ENCODE data around the gene CNNM2. TPM values are rescaled to one million over a fixed set of nuclear protein-coding genes. Genes with fewer than 3 reads are reported as not detected.

CNNM2 gene
- total and polyA plus RNA-seq, 5 donors: 1.4 to 4.6 (median 3.6) TPM

DNA sequence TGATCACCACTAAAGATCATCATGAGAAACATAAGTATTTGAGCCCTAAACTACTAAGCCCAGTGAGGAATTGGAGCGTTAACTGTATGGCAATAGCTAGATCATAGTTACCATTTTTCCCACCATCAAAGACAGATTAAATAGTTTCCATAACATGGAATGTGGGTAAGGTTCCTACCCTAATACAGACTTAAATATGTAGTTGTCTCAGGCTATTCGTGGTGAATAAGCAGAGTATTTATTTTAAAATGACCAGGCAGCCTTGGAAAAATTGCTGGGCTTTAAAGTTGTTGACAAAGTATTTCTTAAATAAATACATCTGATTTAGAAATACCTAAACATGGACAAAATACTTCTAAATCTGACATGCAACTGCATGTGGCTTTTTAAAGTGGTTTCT lies 168.2 kb downstream of the CNNM2 start:
- DNase-seq (no peak), ATAC-seq (no peak)
- H3K27me3 ChIP-seq (ENCODE audit: control insufficient read depth, insufficient read depth): no peaks in the 10 kb centered on the region
- H3K4me1 ChIP-seq (ENCODE audit: control insufficient read depth, insufficient read depth, low read length): no peaks in the 10 kb centered on the region
- H3K4me3 ChIP-seq (ENCODE audit: low read length): no peak overlapping the region
- H3K9me3 ChIP-seq (ENCODE audit: control insufficient read depth, low read length): no peaks in the 10 kb centered on the region
- intact Hi-C loops (cut with DNase I): loop anchor here in 1 of 4 donors (10.0 kb wide), 1 partner anchor 159 kb away; the partner anchor contains the start of gene RPEL1
- 85% methylated on average over 2 of the region's 2 CpGs for WGBS
- H3K27ac ChIP-seq (ENCODE audit: low read length): no peak overlapping the region

DNA sequence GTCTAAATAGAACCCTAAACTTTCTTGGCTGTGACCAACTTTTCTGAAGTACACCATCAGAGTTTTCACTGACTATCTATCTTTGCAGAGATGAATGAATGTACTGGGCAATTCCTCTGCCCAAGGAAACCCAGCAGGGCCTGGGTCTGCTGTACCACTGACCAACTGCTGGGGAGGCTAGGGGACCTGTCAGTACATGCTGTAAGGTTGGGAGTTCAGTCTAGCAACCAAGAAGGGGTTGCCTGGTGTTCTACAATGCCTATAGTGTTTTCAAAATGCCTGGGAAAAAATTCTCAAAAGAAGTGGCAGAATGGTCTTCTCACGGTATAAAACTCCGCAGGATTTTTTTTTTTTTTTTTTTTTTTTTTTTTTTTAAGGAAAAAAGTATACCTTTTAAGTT lies 168.7 kb downstream of the CNNM2 start:
- ATAC-seq: no peak

DNA sequence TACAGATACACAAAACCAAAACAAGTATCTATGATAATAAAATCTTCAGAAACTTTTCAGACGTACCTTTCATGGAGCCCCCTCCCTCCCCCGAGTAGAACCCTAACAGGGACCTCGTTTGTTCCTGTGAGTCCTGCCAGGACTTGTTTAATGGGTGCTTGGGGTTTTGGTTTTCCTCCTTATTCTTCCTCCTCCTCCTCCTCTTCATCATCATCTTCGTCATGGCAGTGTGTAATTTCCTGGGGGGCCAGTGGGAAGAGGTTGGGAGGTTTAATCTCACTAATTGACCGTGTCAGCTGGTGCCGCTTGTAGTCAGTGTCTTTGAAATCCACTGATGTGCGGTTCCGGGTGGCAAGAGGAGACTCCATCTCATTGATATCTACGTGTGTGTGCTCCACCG lies 171.4 kb downstream of the CNNM2 start:
- Histone ChIP-seq H3K4me1 (ENCODE audit: control insufficient read depth, insufficient read depth, low read length) (no peaks in the 10 kb centered on the region), H3K9me3 (ENCODE audit: control insufficient read depth, low read length) (no peaks in the 10 kb centered on the region), H3K27me3 (ENCODE audit: control insufficient read depth, insufficient read depth) (no peaks in the 10 kb centered on the region), H3K4me3 (ENCODE audit: low read length) (no peak overlapping the region), H3K27ac (ENCODE audit: low read length) (no peak overlapping the region)
- intact Hi-C loops (cut with DNase I): loop anchor here in 1 of 4 donors (10.0 kb wide), 1 partner anchor 155 kb away; the partner anchor contains the start of gene RPEL1
- no peak for DNase-seq
- ATAC-seq: no peak
- 90% methylated on average over 10 of the region's 10 CpGs for WGBS

More for the DNA sequence above, 168.7 kb downstream of the CNNM2 start:
- Histone ChIP-seq H3K4me1 (ENCODE audit: control insufficient read depth, insufficient read depth, low read length) (no peaks in the 10 kb centered on the region), H3K27ac (ENCODE audit: low read length) (no peak overlapping the region), H3K4me3 (ENCODE audit: low read length) (no peak overlapping the region), H3K27me3 (ENCODE audit: control insufficient read depth, insufficient read depth) (no peaks in the 10 kb centered on the region), H3K9me3 (ENCODE audit: control insufficient read depth, low read length) (no peaks in the 10 kb centered on the region)
- WGBS: 90% methylated on average over 2 of the region's 2 CpGs
- intact Hi-C loops (cut with DNase I): loop anchor here in 1 of 4 donors (10.0 kb wide), 1 partner anchor 158 kb away; the partner anchor contains the start of gene RPEL1
- no peak for DNase-seq

DNA sequence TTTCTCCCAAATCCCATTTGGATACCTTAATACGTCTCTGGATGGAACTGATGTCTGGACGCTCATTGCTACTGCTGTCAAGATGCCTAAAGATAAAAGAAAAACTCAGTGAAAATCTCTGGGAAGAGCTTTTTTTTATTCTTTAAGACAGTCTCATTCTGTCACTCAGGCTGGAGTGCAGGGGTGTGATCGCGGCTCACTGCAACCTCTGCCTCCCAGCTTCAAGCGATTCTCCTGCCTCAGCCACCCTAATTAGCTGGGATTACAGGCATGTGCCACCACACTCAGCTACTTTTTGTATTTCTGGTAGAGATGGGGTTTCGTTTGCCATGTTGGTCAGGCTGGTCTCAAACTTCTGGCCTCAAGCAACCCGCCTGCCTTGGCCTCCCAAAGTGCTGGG lies 172.8 kb downstream of the CNNM2 start:
- WGBS: 97% methylated on average over 7 of the region's 7 CpGs
- H3K4me3 ChIP-seq (ENCODE audit: low read length): no peak overlapping the region
- no peak for ATAC-seq
- no peaks in the 10 kb centered on the region for H3K4me1 ChIP-seq (ENCODE audit: control insufficient read depth, insufficient read depth, low read length)
- intact Hi-C loops (cut with DNase I): no loop called here
- DNase-seq: no peak
- H3K9me3 ChIP-seq (ENCODE audit: control insufficient read depth, low read length): no peaks in the 10 kb centered on the region
- H3K27ac ChIP-seq (ENCODE audit: low read length): no peak overlapping the region
- H3K27me3 ChIP-seq (ENCODE audit: control insufficient read depth, insufficient read depth): no peaks in the 10 kb centered on the region

DNA sequence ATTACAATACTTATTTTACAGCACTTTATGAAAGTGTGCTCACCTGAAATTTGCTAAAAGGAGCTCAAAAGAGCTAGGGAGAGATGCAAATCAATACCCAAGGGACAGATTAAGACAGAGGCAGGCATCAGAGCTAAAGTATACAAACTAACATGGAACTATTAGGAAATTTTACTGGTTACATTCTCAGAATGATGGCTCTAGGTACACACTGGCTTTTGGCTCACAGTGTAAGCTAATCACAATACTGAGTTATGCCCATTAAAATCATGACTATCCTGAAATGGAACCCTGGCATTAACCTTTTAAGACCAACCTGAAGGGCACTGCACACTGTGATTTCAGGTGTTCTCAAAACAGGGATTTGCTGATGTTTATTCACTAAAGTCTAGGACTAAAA lies 176.9 kb downstream of the CNNM2 start:
- Histone ChIP-seq H3K4me3 (ENCODE audit: low read length) (no peak overlapping the region), H3K4me1 (ENCODE audit: control insufficient read depth, insufficient read depth, low read length) (no peaks in the 10 kb centered on the region), H3K27ac (ENCODE audit: low read length) (no peak overlapping the region), H3K9me3 (ENCODE audit: control insufficient read depth, low read length) (no peaks in the 10 kb centered on the region), H3K27me3 (ENCODE audit: control insufficient read depth, insufficient read depth) (no peaks in the 10 kb centered on the region)
- intact Hi-C loops (cut with DNase I): no loop called here
- no peak for ATAC-seq
- no peak for DNase-seq

DNA sequence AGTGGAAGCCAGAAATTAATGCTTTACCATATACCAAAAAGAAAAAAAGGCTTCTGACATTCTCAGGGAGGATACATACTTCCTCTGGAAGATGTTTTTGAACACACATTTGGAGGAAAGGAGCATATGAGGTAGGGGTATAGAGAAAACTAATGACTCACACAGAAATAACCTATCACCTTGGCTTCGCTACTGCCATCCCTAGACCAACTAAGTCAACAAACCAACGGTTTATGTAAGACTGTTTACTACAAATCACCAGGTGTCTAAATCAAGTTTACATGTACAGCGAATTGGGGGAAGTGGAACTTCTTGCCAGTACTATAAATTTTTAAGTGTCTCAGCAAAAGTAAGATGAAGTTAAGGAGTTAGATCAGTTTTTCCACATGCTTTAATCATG lies 178.0 kb downstream of the CNNM2 start:
- intact Hi-C loops (cut with DNase I): no loop called here
- Histone ChIP-seq H3K27ac (ENCODE audit: low read length) (no peak overlapping the region), H3K27me3 (ENCODE audit: control insufficient read depth, insufficient read depth) (no peaks in the 10 kb centered on the region), H3K4me1 (ENCODE audit: control insufficient read depth, insufficient read depth, low read length) (no peaks in the 10 kb centered on the region), H3K9me3 (ENCODE audit: control insufficient read depth, low read length) (no peaks in the 10 kb centered on the region), H3K4me3 (ENCODE audit: low read length) (no peak overlapping the region)
- ATAC-seq (no peak), DNase-seq (no peak)
- 89% methylated on average over 3 of the region's 3 CpGs for WGBS

DNA sequence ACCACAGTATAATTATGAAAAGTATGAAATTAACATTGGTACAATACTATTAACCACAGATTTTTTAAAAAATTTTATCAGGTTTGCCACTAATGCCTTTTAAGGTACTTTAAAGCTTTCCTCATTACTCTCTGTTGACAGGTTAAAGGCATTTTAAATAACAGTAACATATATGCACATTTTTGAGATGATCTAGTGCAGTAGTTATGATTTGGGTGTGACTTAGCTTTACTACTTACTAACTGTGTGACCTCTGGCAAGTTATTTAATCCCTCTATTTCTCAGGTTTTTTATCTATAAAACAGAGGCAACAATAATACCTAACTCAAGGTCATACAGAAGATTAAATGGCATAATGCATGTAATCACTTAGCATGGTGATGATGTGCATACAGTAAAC lies 180.1 kb downstream of the CNNM2 start:
- no peaks in the 10 kb centered on the region for H3K9me3 ChIP-seq (ENCODE audit: control insufficient read depth, low read length)
- H3K27me3 ChIP-seq (ENCODE audit: control insufficient read depth, insufficient read depth): no peaks in the 10 kb centered on the region
- H3K4me1 ChIP-seq (ENCODE audit: control insufficient read depth, insufficient read depth, low read length): no peaks in the 10 kb centered on the region
- intact Hi-C loops (cut with DNase I): no loop called here
- ATAC-seq: no peak
- H3K4me3 ChIP-seq (ENCODE audit: low read length): no peak overlapping the region
- H3K27ac ChIP-seq (ENCODE audit: low read length): no peak overlapping the region
- DNase-seq: no peak

DNA sequence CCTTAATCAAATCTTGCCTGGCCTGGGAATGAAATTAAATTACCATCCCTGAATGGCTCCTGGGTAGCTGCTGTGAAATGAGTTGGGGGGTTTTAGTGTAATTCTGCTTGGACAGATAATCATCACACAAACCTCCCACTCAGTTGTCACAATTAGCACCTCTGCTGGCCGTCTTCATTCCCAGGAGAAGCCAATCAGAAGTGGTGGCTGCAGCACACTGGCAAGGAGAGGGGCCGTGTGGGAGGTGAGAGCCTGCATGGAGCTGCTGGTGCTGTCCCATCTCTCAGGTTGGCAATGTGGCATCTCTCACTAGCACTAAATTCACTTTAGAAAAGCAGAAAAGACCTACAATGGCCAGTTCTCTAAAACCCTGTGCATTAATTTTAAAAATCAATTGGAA lies 182.5 kb downstream of the CNNM2 start:
- DNase-seq (no peak), ATAC-seq (no peak)
- no peak overlapping the region for H3K4me3 ChIP-seq (ENCODE audit: low read length)
- H3K4me1 ChIP-seq (ENCODE audit: control insufficient read depth, insufficient read depth, low read length): no peaks in the 10 kb centered on the region
- WGBS: 63% methylated on average over 2 of the region's 2 CpGs
- no peaks in the 10 kb centered on the region for H3K27me3 ChIP-seq (ENCODE audit: control insufficient read depth, insufficient read depth)
- intact Hi-C loops (cut with DNase I): loop anchor here in 1 of 4 donors (10.0 kb wide), 1 partner anchor 144 kb away; the partner anchor contains the start of gene RPEL1
- H3K9me3 ChIP-seq (ENCODE audit: control insufficient read depth, low read length): no peaks in the 10 kb centered on the region
- no peak overlapping the region for H3K27ac ChIP-seq (ENCODE audit: low read length)

DNA sequence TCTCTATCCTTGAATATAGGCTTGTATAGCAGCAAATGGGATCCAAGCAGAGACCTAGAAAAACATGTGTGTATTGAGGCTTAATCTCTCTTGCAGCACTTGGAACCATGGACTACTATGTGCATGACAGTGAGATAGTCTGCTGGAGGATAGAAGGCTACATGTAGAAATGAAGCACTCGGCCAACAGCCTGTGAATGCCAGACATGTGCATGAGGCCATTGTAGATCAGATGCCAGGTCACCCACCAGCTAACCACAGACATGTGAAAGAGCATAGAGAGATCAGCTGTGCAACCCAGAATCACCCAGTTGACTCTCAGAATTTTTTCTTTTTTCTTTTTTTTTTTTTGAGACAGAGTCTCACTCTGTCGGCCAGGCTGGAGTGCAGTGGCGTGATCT lies 184.1 kb downstream of the CNNM2 start:
- ATAC-seq (no peak), DNase-seq (no peak)
- H3K4me3 ChIP-seq (ENCODE audit: low read length): no peak overlapping the region
- H3K27ac ChIP-seq (ENCODE audit: low read length): no peak overlapping the region
- intact Hi-C loops (cut with DNase I): loop anchor here in 1 of 4 donors (10.0 kb wide), 1 partner anchor 143 kb away; the partner anchor contains the start of gene RPEL1
- WGBS: 80% methylated on average over 3 of the region's 3 CpGs
- no peaks in the 10 kb centered on the region for H3K27me3 ChIP-seq (ENCODE audit: control insufficient read depth, insufficient read depth)
- H3K9me3 ChIP-seq (ENCODE audit: control insufficient read depth, low read length): no peaks in the 10 kb centered on the region
- no peaks in the 10 kb centered on the region for H3K4me1 ChIP-seq (ENCODE audit: control insufficient read depth, insufficient read depth, low read length)

DNA sequence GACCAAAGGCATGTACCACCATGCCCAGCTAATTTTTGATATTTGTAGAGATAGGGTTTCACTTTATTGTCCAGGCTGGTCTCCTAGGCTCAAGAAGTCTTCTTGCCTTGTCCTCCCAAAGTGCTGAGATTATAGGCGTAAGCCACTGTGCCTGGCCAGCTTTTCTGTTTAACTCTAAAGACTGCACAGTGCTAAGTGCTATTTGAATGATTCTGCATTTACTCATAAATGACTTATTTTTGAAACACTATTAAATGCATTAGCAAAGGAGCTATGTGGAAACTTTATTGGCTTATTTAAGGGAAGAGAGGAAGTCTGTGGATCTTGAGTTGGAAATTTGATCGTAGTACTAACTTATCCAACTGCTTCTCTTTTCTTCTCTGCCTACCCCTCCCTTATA lies 185.9 kb downstream of the CNNM2 start:
- Histone ChIP-seq H3K9me3 (ENCODE audit: control insufficient read depth, low read length) (no peaks in the 10 kb centered on the region), H3K27ac (ENCODE audit: low read length) (no peak overlapping the region), H3K4me1 (ENCODE audit: control insufficient read depth, insufficient read depth, low read length) (no peaks in the 10 kb centered on the region), H3K27me3 (ENCODE audit: control insufficient read depth, insufficient read depth) (no peaks in the 10 kb centered on the region), H3K4me3 (ENCODE audit: low read length) (no peak overlapping the region)
- no peak for ATAC-seq
- intact Hi-C loops (cut with DNase I): loop anchor here in 1 of 4 donors (10.0 kb wide), 1 partner anchor 141 kb away; the partner anchor contains the start of gene RPEL1
- DNase-seq: no peak
- 93% methylated on average over 2 of the region's 2 CpGs for WGBS

DNA sequence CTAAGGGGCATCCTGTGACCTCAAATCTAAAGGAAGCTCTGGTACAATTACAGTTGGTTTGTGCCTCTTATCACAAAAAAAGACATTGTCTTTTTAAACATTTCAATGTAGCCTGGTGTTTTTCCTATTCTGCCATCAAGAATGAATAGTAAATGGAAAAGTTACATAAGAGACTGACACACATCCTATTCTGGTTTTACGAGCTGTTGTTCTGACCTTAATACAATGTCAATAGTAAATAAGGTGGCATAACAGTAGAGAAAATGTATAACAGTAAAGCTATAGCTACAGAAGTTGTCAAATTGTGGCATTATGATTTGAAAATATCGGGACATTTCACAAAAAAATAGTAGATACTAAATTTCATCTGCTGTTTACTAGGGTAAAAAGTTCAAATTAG lies 186.6 kb downstream of the CNNM2 start:
- Histone ChIP-seq H3K4me1 (ENCODE audit: control insufficient read depth, insufficient read depth, low read length) (no peaks in the 10 kb centered on the region), H3K4me3 (ENCODE audit: low read length) (no peak overlapping the region), H3K9me3 (ENCODE audit: control insufficient read depth, low read length) (no peaks in the 10 kb centered on the region), H3K27me3 (ENCODE audit: control insufficient read depth, insufficient read depth) (no peaks in the 10 kb centered on the region), H3K27ac (ENCODE audit: low read length) (no peak overlapping the region)
- intact Hi-C loops (cut with DNase I): loop anchor here in 1 of 4 donors (10.0 kb wide), 1 partner anchor 140 kb away; the partner anchor contains the start of gene RPEL1
- WGBS: 36% methylated on average over 2 of the region's 2 CpGs
- DNase-seq (no peak), ATAC-seq (no peak)

DNA sequence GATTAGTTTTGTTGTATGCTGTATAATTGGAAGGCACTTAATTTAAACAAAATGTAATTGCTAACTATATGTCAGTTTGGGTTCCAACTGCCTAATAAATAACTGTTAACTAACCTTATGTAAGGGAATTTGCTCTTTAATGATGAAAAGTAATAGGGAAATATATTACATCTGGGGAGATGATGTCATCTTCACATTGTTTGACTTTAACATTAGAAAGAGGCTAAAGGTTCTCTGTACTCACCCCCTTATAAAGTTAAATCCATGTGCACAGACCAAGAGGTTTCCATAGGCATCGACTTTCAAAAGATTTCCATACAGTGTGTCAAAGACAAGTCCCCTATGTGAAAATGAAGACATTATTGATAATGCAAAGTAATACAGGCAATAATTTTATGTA lies 187.4 kb downstream of the CNNM2 start:
- no peak overlapping the region for H3K27ac ChIP-seq (ENCODE audit: low read length)
- H3K9me3 ChIP-seq (ENCODE audit: control insufficient read depth, low read length): no peaks in the 10 kb centered on the region
- WGBS: 89% methylated on average over 1 of the region's 1 CpG
- no peaks in the 10 kb centered on the region for H3K27me3 ChIP-seq (ENCODE audit: control insufficient read depth, insufficient read depth)
- ATAC-seq (no peak), DNase-seq (no peak)
- H3K4me1 ChIP-seq (ENCODE audit: control insufficient read depth, insufficient read depth, low read length): no peaks in the 10 kb centered on the region
- H3K4me3 ChIP-seq (ENCODE audit: low read length): no peak overlapping the region
- intact Hi-C loops (cut with DNase I): loop anchor here in 1 of 4 donors (10.0 kb wide), 1 partner anchor 139 kb away; the partner anchor contains the start of gene RPEL1

Measured in right cardiac atrium (tissue), 5 donors.